K562 (cell line): Measurements from ENCODE around the gene PPP1CA. TPM values are rescaled to one million over a fixed set of nuclear protein-coding genes. Genes with fewer than 3 reads are reported as not detected.

ENCODE experiments used
- MAX ChIP-seq: sonication (generic); formaldehyde crosslinking; IDR thresholded peaks from 2 replicates; pipeline ENCODE4 v1.9.0; 2022; ENCODE audit warnings: mild to moderate bottlenecking, missing genetic modification reagents
- MGA ChIP-seq: fragments of 450-650 bp; IDR thresholded peaks from 2 replicates; pipeline ENCODE4 v1.6.1; 2016; ENCODE audit warnings: mild to moderate bottlenecking, moderate library complexity
- RB1 ChIP-seq: fragments of 450-650 bp; IDR thresholded peaks from 2 replicates; pipeline ENCODE4 v1.6.1; 2017; ENCODE audit warnings: low read depth, mild to moderate bottlenecking
- TEAD1 ChIP-seq, 2 experiments: fragments of 450-650 bp in 1 of 2; sonication (generic) in 1 of 2; formaldehyde crosslinking; IDR thresholded peaks; 2 replicates each; pipeline versions ENCODE4 v1.4.0 to v1.8.0; 2020 to 2022; ENCODE audit warnings: mild to moderate bottlenecking in 2 of 2, missing genetic modification reagents in 1 of 2
- ZZZ3 ChIP-seq: fragments of 450-650 bp; IDR thresholded peaks from 2 replicates; pipeline ENCODE4 v1.6.1; 2016; ENCODE audit warnings: antibody characterized with exemption, mild to moderate bottlenecking, moderate library complexity
- polyA plus RNA-seq, 8 experiments: library from polyadenylated mRNA; depleted of rRNA in 4 of 8; stranded (reverse) in 5 of 8; unstranded in 3 of 8; fragments of >200 nt; fragmentation: Nextera tagmentation in 2 of 8; fragmentation: Illumina TruSeq in 1 of 8; extraction: Ambion mirVana in 2 of 8; extraction: Trizol in 1 of 8; gene quantifications; 2 replicates each; pipeline versions ENCODE4 v1.2.1 to v1.2.3, GENCODE V29; 2011 to 2014; ENCODE audit warnings: inconsistent platforms in 1 of 8, missing spikeins in 1 of 8
- total RNA-seq, 7 experiments: library from RNA; depleted of rRNA in 6 of 7; stranded (reverse); fragments of >200 nt in 6 of 7; fragmentation: Illumina TruSeq in 2 of 7; extraction: Trizol in 2 of 7; gene quantifications; 2 replicates each; pipeline versions ENCODE4 v1.2.1 to v1.2.3, GENCODE V29; 2011 to 2021; ENCODE audit warnings: low replicate concordance in 1 of 7
- TF ChIP-seq, protein P1 (sequence below), 2 experiments: fragments of 150-350 bp in 1 of 2; IDR thresholded peaks; 2 replicates each; pipeline ENCODE4 v1.6.1; 2012 to 2016; ENCODE audit warnings: low read depth in 2 of 2, low read length in 2 of 2, mild to moderate bottlenecking in 1 of 2, moderate library complexity in 1 of 2
- TF ChIP-seq, protein P2 (sequence below): fragments of 250-450 bp; sonication (Bioruptor Pico); IDR thresholded peaks from 2 replicates; pipeline ENCODE4 v1.5.0; 2020; ENCODE audit warnings: mild to moderate bottlenecking, borderline replicate concordance

Gene PPP1CA
- total and polyA plus RNA-seq, 9 of the 15 experiments (the other 6 are each of a cell fraction or from before 2014, with no cell fraction given): 18.2 to 242 (median 188) TPM

GRCh38 chr11:67351275-67352005 is 50.2 kb downstream of the PPP1CA start (continued):
- TF ChIP-seq MGA (no peak), MAX (no peak), TEAD1 (CRISPR knock-in tag; IDR thresholded peaks at IDR 0.05) (no peak), ZZZ3 (no peak), RB1 (0 out of 2 replicates have a peak, but pooled peaks have one; percentile 48)
- TF ChIP-seq, protein P1, sequence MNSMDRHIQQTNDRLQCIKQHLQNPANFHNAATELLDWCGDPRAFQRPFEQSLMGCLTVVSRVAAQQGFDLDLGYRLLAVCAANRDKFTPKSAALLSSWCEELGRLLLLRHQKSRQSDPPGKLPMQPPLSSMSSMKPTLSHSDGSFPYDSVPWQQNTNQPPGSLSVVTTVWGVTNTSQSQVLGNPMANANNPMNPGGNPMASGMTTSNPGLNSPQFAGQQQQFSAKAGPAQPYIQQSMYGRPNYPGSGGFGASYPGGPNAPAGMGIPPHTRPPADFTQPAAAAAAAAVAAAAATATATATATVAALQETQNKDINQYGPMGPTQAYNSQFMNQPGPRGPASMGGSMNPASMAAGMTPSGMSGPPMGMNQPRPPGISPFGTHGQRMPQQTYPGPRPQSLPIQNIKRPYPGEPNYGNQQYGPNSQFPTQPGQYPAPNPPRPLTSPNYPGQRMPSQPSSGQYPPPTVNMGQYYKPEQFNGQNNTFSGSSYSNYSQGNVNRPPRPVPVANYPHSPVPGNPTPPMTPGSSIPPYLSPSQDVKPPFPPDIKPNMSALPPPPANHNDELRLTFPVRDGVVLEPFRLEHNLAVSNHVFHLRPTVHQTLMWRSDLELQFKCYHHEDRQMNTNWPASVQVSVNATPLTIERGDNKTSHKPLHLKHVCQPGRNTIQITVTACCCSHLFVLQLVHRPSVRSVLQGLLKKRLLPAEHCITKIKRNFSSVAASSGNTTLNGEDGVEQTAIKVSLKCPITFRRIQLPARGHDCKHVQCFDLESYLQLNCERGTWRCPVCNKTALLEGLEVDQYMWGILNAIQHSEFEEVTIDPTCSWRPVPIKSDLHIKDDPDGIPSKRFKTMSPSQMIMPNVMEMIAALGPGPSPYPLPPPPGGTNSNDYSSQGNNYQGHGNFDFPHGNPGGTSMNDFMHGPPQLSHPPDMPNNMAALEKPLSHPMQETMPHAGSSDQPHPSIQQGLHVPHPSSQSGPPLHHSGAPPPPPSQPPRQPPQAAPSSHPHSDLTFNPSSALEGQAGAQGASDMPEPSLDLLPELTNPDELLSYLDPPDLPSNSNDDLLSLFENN (IDR thresholded peaks at IDR 0.05; ENCODE audit: low read depth in 2 of 2, low read length in 2 of 2): no peak
- TF ChIP-seq, protein P2, sequence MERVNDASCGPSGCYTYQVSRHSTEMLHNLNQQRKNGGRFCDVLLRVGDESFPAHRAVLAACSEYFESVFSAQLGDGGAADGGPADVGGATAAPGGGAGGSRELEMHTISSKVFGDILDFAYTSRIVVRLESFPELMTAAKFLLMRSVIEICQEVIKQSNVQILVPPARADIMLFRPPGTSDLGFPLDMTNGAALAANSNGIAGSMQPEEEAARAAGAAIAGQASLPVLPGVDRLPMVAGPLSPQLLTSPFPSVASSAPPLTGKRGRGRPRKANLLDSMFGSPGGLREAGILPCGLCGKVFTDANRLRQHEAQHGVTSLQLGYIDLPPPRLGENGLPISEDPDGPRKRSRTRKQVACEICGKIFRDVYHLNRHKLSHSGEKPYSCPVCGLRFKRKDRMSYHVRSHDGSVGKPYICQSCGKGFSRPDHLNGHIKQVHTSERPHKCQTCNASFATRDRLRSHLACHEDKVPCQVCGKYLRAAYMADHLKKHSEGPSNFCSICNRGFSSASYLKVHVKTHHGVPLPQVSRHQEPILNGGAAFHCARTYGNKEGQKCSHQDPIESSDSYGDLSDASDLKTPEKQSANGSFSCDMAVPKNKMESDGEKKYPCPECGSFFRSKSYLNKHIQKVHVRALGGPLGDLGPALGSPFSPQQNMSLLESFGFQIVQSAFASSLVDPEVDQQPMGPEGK (CRISPR knock-in tag): no peak
